Measurements from ENCODE around the gene POU6F2. TPM values are rescaled to one million over a fixed set of nuclear protein-coding genes. Genes with fewer than 3 reads are reported as not detected.
A peak's percentile ranks its signal among the peaks of the same experiment; 100 is the strongest.

Gene POU6F2
- total RNA-seq, 1 experiment from 2014 or later: 0.19 TPM

DNA sequence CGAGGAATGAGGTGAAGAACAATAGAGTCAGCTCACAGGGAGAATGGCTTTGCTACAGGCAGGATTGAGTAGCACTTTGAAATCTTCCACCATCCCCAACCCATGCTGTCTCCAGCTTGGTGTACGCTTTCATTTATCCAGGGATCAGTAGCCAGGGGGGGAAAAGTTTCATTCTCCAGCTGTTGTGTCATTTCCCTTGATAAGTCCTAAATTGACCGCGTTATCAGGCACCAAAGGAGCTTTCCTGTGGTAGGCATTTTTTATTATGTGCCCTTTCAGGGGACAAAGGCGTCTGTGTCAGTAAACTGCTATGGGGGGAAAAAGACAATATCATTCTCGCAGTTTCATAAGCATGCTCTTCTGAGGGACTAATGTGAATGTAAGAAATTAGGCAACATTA is 481.9 kb downstream of the POU6F2 start:
- DNase-seq (ENCODE audit: unreplicated experiment): no peak
- CTCF ChIA-PET: interaction anchor here (0.6 to 1.1 kb wide), 5 partner anchors 8 to 712 kb away, joined by 3 to 4 read pairs (median 3); no protein-coding TSS in a partner anchor
- Mint-ChIP-seq H3K36me3 (ENCODE audit: insufficient read depth, unreplicated experiment) (no peaks in the 10 kb centered on the region), H3K4me1 (ENCODE audit: insufficient read depth, unreplicated experiment) (no peaks in the 10 kb centered on the region), H3K9me3 (ENCODE audit: unreplicated experiment) (no peaks in the 10 kb centered on the region), H3K4me3 (ENCODE audit: unreplicated experiment) (no peak overlapping the region), H3K27ac (ENCODE audit: low read depth, unreplicated experiment) (no peak overlapping the region), H3K27me3 (ENCODE audit: insufficient read depth, unreplicated experiment) (peaks cover 82% of the 10 kb centered on the region)
- intact Hi-C loops (cut with micrococcal nuclease): no loop called here
- no peak for TF ChIP-seq CTCF (IDR thresholded peaks at IDR 0.05; ENCODE audit: unreplicated experiment)
- no TSS peak for BruUV-seq (replicated peaks)
- POLR2A ChIA-PET: no interaction called here

DNA sequence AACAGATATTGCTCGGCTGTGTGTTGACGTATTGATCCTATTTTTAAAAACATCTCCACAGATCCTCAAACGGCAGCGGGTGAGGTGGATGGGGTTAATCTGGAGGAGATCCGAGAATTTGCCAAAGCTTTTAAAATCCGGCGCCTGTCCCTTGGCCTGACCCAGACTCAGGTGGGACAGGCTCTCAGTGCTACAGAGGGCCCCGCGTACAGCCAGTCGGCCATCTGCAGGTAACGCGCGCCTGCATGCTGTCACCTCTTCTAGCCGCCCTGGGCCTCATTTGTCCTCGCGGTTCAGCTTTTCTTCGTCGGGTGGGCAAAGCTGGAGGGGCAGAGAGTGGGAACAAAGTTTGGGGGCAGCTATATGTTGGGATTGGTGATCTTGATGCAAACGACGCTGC is 482.8 kb downstream of the POU6F2 start:
- H3K9me3 Mint-ChIP-seq (ENCODE audit: unreplicated experiment): no peaks in the 10 kb centered on the region
- BruUV-seq (replicated peaks): no TSS peak
- H3K27me3 Mint-ChIP-seq (ENCODE audit: insufficient read depth, unreplicated experiment): peaks cover 90% of the 10 kb centered on the region
- ChIA-PET CTCF (interaction anchor here (0.5 to 1.1 kb wide), 4 partner anchors 13 to 1010 kb away, joined by 3 to 4 read pairs (median 4); no protein-coding TSS in a partner anchor), POLR2A (no interaction called here)
- no peaks in the 10 kb centered on the region for H3K36me3 Mint-ChIP-seq (ENCODE audit: insufficient read depth, unreplicated experiment)
- H3K4me1 Mint-ChIP-seq (ENCODE audit: insufficient read depth, unreplicated experiment): no peaks in the 10 kb centered on the region
- H3K4me3 Mint-ChIP-seq (ENCODE audit: unreplicated experiment): no peak overlapping the region
- TF ChIP-seq CTCF (IDR thresholded peaks at IDR 0.05; ENCODE audit: unreplicated experiment): no peak
- no peak for DNase-seq (ENCODE audit: unreplicated experiment)
- intact Hi-C loops (cut with micrococcal nuclease): no loop called here
- no peak overlapping the region for H3K27ac Mint-ChIP-seq (ENCODE audit: low read depth, unreplicated experiment)

GRCh38 chr7:39461263-39461820 is 483.6 kb downstream of the POU6F2 start:
- peaks cover 96% of the 10 kb centered on the region for H3K27me3 Mint-ChIP-seq (ENCODE audit: insufficient read depth, unreplicated experiment)
- H3K4me1 Mint-ChIP-seq (ENCODE audit: insufficient read depth, unreplicated experiment): no peaks in the 10 kb centered on the region
- no peak overlapping the region for H3K27ac Mint-ChIP-seq (ENCODE audit: low read depth, unreplicated experiment)
- intact Hi-C loops (cut with micrococcal nuclease): no loop called here
- peak; percentile 9 for DNase-seq (ENCODE audit: unreplicated experiment)
- H3K4me3 Mint-ChIP-seq (ENCODE audit: unreplicated experiment): no peak overlapping the region
- no peak for TF ChIP-seq CTCF (IDR thresholded peaks at IDR 0.05; ENCODE audit: unreplicated experiment)
- ChIA-PET POLR2A (no interaction called here), CTCF (interaction anchor here (1.1 to 1.8 kb wide), 2 partner anchors 665 to 1008 kb away, joined by 3 to 9 read pairs; no protein-coding TSS in a partner anchor)
- BruUV-seq (replicated peaks): no TSS peak
- H3K36me3 Mint-ChIP-seq (ENCODE audit: insufficient read depth, unreplicated experiment): no peaks in the 10 kb centered on the region
- H3K9me3 Mint-ChIP-seq (ENCODE audit: unreplicated experiment): no peaks in the 10 kb centered on the region

DNA sequence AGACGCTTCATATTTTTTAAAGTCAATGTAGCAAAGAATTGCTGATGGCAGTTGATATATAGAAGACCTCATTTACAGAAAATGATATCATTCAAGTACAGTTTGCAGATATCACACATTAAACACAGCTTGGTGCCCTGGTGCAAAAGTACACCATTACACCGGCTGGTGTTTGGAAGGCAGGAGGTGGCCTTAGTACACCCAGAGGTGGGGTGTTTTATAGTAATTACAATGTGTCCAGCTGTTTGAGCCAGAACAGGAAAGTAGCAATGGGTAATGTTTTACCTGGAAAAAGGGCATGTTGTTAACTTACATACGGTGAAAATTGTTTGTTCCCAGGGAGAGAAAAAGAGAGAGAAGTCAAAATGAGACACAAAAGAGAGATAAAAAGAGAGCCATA is 485.5 kb downstream of the POU6F2 start:
- ChIA-PET CTCF (interaction anchor here (0.6 to 3.0 kb wide), 11 partner anchors 9 to 671 kb away, joined by 3 to 23 read pairs (median 5); no protein-coding TSS in a partner anchor), POLR2A (interaction anchor here (0.7 kb wide), 1 partner anchor 54 kb away, joined by 4 read pairs; no protein-coding TSS in a partner anchor)
- intact Hi-C loops (cut with micrococcal nuclease): no loop called here
- no peaks in the 10 kb centered on the region for H3K9me3 Mint-ChIP-seq (ENCODE audit: unreplicated experiment)
- TF ChIP-seq CTCF (IDR thresholded peaks at IDR 0.05; ENCODE audit: unreplicated experiment): no peak
- no peaks in the 10 kb centered on the region for H3K4me1 Mint-ChIP-seq (ENCODE audit: insufficient read depth, unreplicated experiment)
- BruUV-seq (replicated peaks): no TSS peak
- H3K27me3 Mint-ChIP-seq (ENCODE audit: insufficient read depth, unreplicated experiment): peaks cover 86% of the 10 kb centered on the region
- no peak overlapping the region for H3K27ac Mint-ChIP-seq (ENCODE audit: low read depth, unreplicated experiment)
- DNase-seq (ENCODE audit: unreplicated experiment): no peak
- no peak overlapping the region for H3K4me3 Mint-ChIP-seq (ENCODE audit: unreplicated experiment)
- H3K36me3 Mint-ChIP-seq (ENCODE audit: insufficient read depth, unreplicated experiment): no peaks in the 10 kb centered on the region

All from MCF 10A (cell line).